ENCODE data around the gene ADARB1.

GRCh38 chr21:45126983-45127382 lies 52.6 kb downstream of the ADARB1 start:
- TF ChIP-seq CTCF (IDR thresholded peaks at IDR 0.05), result no peak
- TF ChIP-seq EZH2 (IDR thresholded peaks at IDR 0.05), result no peak
